Neural progenitor cell (in vitro differentiated cells): Measurements from ENCODE around the gene LRPAP1.

Experiments
- CTCF ChIP-seq: fragments of 200-600 bp; sonication (generic); IDR thresholded peaks from 2 replicates; pipeline ENCODE4 v1.5.1; 2017; ENCODE audit warnings: antibody characterized with exemption, mild to moderate bottlenecking
- EZH2 ChIP-seq: fragments of 200-600 bp; sonication (generic); IDR thresholded peaks from 2 replicates; pipeline ENCODE4 v1.6.1; 2017; ENCODE audit warnings: antibody characterized with exemption, mild to moderate bottlenecking, moderate library complexity

GRCh38 chr4:3531318-3531878, 824 bp downstream of the LRPAP1 start:
- no peak for TF ChIP-seq EZH2
- no peak for TF ChIP-seq CTCF
